HG02870 (cell line): ENCODE data around the gene TNFRSF12A.
"Not testable (repeated sequence)": the region's sequence is repeated elsewhere in the genome, so short reads cannot be mapped to it uniquely, and the experiment has no call there.

Experiments
- ATAC-seq: cut with Tn5 transposase; IDR thresholded peaks from one replicate; pipeline ENCODE4 v1.9.1; 2021; ENCODE audit warnings: mild to moderate bottlenecking, moderate library complexity; ENCODE audit not compliant: unreplicated experiment

TNFRSF12A gene

GRCh38 chr16:3060339-3061127 lies 40.4 kb downstream of the TNFRSF12A start:
- ATAC-seq, result no peak

- ATAC-seq, result no peak
These were observed 42.4 kb downstream of the TNFRSF12A start for GRCh38 chr16:3062553-3062952.

- ATAC-seq, result no peak
These were observed 43.6 kb downstream of the TNFRSF12A start for GRCh38 chr16:3063625-3064386.

- ATAC-seq, result no peak
These were observed 45.0 kb downstream of the TNFRSF12A start, which contains the start of gene IL32 for GRCh38 chr16:3065069-3065741. IL32 (plus strand) TSS chr16:3065640; CDS start chr16:3065812, 172 bp downstream.

GRCh38 chr16:3065742-3066439 lies 45.7 kb downstream of the TNFRSF12A start:
- ATAC-seq, result no peak

- no peak for ATAC-seq
These were observed 46.2 kb downstream of the TNFRSF12A start for GRCh38 chr16:3066440-3066748.

GRCh38 chr16:3068487-3068886 lies 48.3 kb downstream of the TNFRSF12A start:
- ATAC-seq, result no peak

- ATAC-seq, result not testable (repeated sequence)
These were observed 49.0 kb downstream of the TNFRSF12A start for GRCh38 chr16:3069146-3069545.

- ATAC-seq, result no peak
These were observed 50.5 kb downstream of the TNFRSF12A start for GRCh38 chr16:3070608-3071111.

GRCh38 chr16:3071655-3072054 lies 51.5 kb downstream of the TNFRSF12A start:
- ATAC-seq, result no peak
